Gastroesophageal sphincter (tissue), 2 donors: ENCODE results near the gene GALNT17.

Experiments used
- EP300 ChIP-seq: sonication (generic); formaldehyde crosslinking; IDR thresholded peaks from one replicate; pipeline ENCODE4 v1.6.1; 2017; ENCODE audit warnings: antibody characterized with exemption, mild to moderate bottlenecking
- POLR2A ChIP-seq, 2 donors: fragments of 450-650 bp; IDR thresholded peaks; one replicate each; pipeline ENCODE4 v1.6.1; 2017; ENCODE audit warnings: antibody characterized with exemption in 2 of 2, mild to moderate bottlenecking in 2 of 2, moderate library complexity in 1 of 2

- no peak for TF ChIP-seq EP300
- TF ChIP-seq POLR2A (IDR thresholded peaks at IDR 0.05) = no peak
Measured at GRCh38 chr7:71221049-71221448, 89.1 kb downstream of the GALNT17 start.
